Gastrocnemius medialis (tissue), 4 donors: ENCODE data around the gene NTRK3. TPM values are rescaled to one million over a fixed set of nuclear protein-coding genes. Genes with fewer than 3 reads are reported as not detected.

ENCODE experiments used
- ATAC-seq, 2 donors: fragments of 150-250 bp; one replicate each; pipeline ENCODE4 v1.9.1; 2016
- DNase-seq, 2 donors: peaks; one replicate each; pipeline ENCODE4 v3.0.0-alpha.2; 2019
- H3K27ac ChIP-seq, 4 donors: fragments of 200-600 bp; sonication (generic); 1 replicate in 1 of 4; 2 replicates in 3 of 4; pipeline ENCODE4 v1.5.1; 2016 to 2018; ENCODE audit warnings: mild to moderate bottlenecking in 2 of 4, moderate library complexity in 1 of 4
- H3K27me3 ChIP-seq, 3 donors: fragments of 200-600 bp; sonication (generic) in 2 of 3; 1 replicate in 1 of 3; 2 replicates in 2 of 3; pipeline versions ENCODE4 v1.5.1 to v1.6.0; 2016 to 2019; ENCODE audit warnings: mild to moderate bottlenecking in 1 of 3, moderate library complexity in 1 of 3
- H3K36me3 ChIP-seq, 2 donors: fragments of 200-600 bp; sonication (generic) in 1 of 2; one replicate each; pipeline ENCODE4 v1.5.1; 2017 to 2018
- H3K4me1 ChIP-seq, 2 donors: fragments of 200-600 bp; sonication (generic) in 1 of 2; one replicate each; pipeline ENCODE4 v1.5.1; 2016 to 2017; ENCODE audit warnings: mild to moderate bottlenecking in 2 of 2
- H3K4me3 ChIP-seq, 4 donors: fragments of 200-600 bp; sonication (generic) in 3 of 4; 1 replicate in 1 of 4; 2 replicates in 3 of 4; pipeline ENCODE4 v1.5.1; 2016 to 2019; ENCODE audit warnings: mild to moderate bottlenecking in 2 of 4
- H3K9me3 ChIP-seq, 3 donors: fragments of 200-600 bp; sonication (generic) in 2 of 3; 1 replicate in 1 of 3; 2 replicates in 2 of 3; pipeline ENCODE4 v1.5.1; 2016 to 2019
- CTCF ChIP-seq, 5 experiments: fragments of 450-650 bp in 3 of 5; fragments of 200-600 bp in 2 of 5; sonication (generic) in 2 of 5; IDR thresholded peaks in 4 of 5; conservative IDR thresholded peaks in 1 of 5; 1 replicate in 4 of 5; 2 replicates in 1 of 5; pipeline ENCODE4 v1.5.1; 2016 to 2019; ENCODE audit warnings: antibody characterized with exemption in 5 of 5, mild to moderate bottlenecking in 3 of 5, moderate library complexity in 3 of 5
- POLR2A ChIP-seq, 2 donors: fragments of 450-650 bp; IDR thresholded peaks; one replicate each; pipeline ENCODE4 v1.6.1; 2017; ENCODE audit warnings: antibody characterized with exemption in 2 of 2, mild to moderate bottlenecking in 2 of 2, moderate library complexity in 2 of 2
- in situ Hi-C, 4 donors: fragments of 200-750 bp; cut with MboI; loops; one replicate each; pipeline versions ENCODE4 v1.15.0 to v1.8.0; 2017; ENCODE audit warnings: low sequenced_read_pairs in 4 of 4
- intact Hi-C: fragments of 100-400 bp; cut with DNase I; formaldehyde crosslinking; loops from one replicate; pipeline ENCODE4 v1.15.1; 2023; ENCODE audit warnings: low total_unique reads
- total RNA-seq, 4 donors: library from RNA; depleted of rRNA; stranded (reverse); fragments of >200 nt; gene quantifications; one replicate each; pipeline versions ENCODE4 v1.1.0 to v1.2.3, GENCODE V29; 2016

Gene NTRK3
- total RNA-seq, 4 donors from 2014 or later, result 0.61 to 2.7 (median 0.77) TPM

GRCh38 chr15:88006146-88006545, 250.4 kb downstream of the NTRK3 start:
- intact Hi-C loops, result no loop called here
- H3K4me1 ChIP-seq, result peaks cover 16% of the 10 kb centered on the region in 2 donors
- H3K27ac ChIP-seq, result no peak overlapping the region
- H3K9me3 ChIP-seq, result no peaks in the 10 kb centered on the region
- H3K27me3 ChIP-seq, result no peaks in the 10 kb centered on the region
- in situ Hi-C loops, result no loop called here
- ATAC-seq (peak; percentile 81 to 95), DNase-seq (no peak)
- TF ChIP-seq CTCF (IDR thresholded peaks at IDR 0.05 in 4 of 5, conservative IDR thresholded peaks at IDR 0.05 in 1 of 5), result no peak
- TF ChIP-seq POLR2A (IDR thresholded peaks at IDR 0.05), result no peak
- H3K36me3 ChIP-seq, result no peaks in the 10 kb centered on the region
- no peak overlapping the region for H3K4me3 ChIP-seq

DNA sequence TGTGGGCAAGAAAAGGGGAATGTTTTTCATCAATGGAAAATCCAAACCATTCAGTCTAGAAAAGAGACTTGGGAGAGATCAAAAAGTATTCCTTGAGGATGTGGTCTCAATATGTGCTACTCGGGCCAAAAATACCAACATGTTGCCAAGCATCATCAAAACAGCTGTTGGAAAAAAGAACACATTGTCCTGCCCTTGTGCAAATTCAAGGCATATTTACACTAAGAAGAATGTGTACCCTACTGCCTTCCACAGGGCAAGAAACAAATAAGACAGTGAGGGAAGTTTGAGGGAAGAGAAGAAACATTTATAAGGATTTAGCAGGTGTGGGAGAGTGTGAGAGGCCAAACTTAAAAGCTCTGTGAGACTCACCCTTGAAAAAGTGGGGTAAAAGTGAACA, 252.1 kb downstream of the NTRK3 start:
- no peaks in the 10 kb centered on the region for H3K27me3 ChIP-seq
- no peak overlapping the region for H3K27ac ChIP-seq
- H3K9me3 ChIP-seq, result peaks cover 0 to 6% (median 0%) of the 10 kb centered on the region in 3 donors
- DNase-seq, result no peak
- ATAC-seq, result no peak
- in situ Hi-C loops (no loop called here), intact Hi-C loops (no loop called here)
- TF ChIP-seq CTCF (IDR thresholded peaks at IDR 0.05 in 4 of 5, conservative IDR thresholded peaks at IDR 0.05 in 1 of 5), result no peak
- TF ChIP-seq POLR2A (IDR thresholded peaks at IDR 0.05), result no peak
- peaks cover 16% of the 10 kb centered on the region in 2 donors for H3K4me1 ChIP-seq
- no peak overlapping the region for H3K4me3 ChIP-seq
- no peaks in the 10 kb centered on the region for H3K36me3 ChIP-seq

- in situ Hi-C loops, result no loop called here
- intact Hi-C loops, result no loop called here
- ATAC-seq, result no peak
- Histone ChIP-seq H3K4me1 (peaks cover 16% of the 10 kb centered on the region in 2 donors), H3K36me3 (no peaks in the 10 kb centered on the region), H3K27me3 (no peaks in the 10 kb centered on the region), H3K4me3 (no peak overlapping the region), H3K9me3 (peaks cover 0 to 6% (median 0%) of the 10 kb centered on the region in 3 donors), H3K27ac (no peak overlapping the region)
- no peak for DNase-seq
- no peak for TF ChIP-seq CTCF (IDR thresholded peaks at IDR 0.05 in 4 of 5, conservative IDR thresholded peaks at IDR 0.05 in 1 of 5)
- TF ChIP-seq POLR2A (IDR thresholded peaks at IDR 0.05), result no peak
Observed at GRCh38 chr15:88003541-88004327, 252.8 kb downstream of the NTRK3 start.

DNA sequence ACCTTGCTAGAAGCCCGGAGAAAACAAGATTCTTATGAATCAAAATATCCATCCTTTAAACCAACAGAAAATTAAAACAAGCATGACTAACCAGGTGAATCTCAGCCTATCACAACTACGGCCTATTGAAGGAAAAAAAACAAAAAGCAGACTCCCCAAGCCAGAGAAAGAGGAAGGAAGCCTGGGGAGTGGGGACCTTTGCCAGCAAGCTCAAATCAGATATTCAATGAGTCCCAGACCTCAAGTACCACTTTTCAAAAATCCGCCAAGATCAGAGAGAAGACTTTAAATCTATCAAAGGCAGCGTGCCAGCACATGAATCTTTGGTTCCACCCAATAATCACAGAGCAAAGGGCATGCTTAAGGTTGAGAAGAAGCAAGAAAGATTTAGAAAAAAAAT, 253.8 kb downstream of the NTRK3 start:
- in situ Hi-C loops (no loop called here), intact Hi-C loops (no loop called here)
- ATAC-seq (no peak), DNase-seq (no peak)
- Histone ChIP-seq H3K4me1 (peaks cover 16% of the 10 kb centered on the region in 2 donors), H3K27me3 (no peaks in the 10 kb centered on the region), H3K4me3 (no peak overlapping the region), H3K36me3 (no peaks in the 10 kb centered on the region), H3K27ac (no peak overlapping the region), H3K9me3 (peaks cover 0 to 6% (median 0%) of the 10 kb centered on the region in 3 donors)
- TF ChIP-seq POLR2A (IDR thresholded peaks at IDR 0.05) (no peak), CTCF (IDR thresholded peaks at IDR 0.05 in 4 of 5, conservative IDR thresholded peaks at IDR 0.05 in 1 of 5) (no peak)
